GM18502 (cell line): ENCODE data around the gene RAPGEF4.

Source experiments
- ATAC-seq: cut with Tn5 transposase; IDR thresholded peaks from one replicate; pipeline ENCODE4 v1.9.1; 2021; ENCODE audit warnings: mild to moderate bottlenecking; ENCODE audit not compliant: unreplicated experiment, poor library complexity

The RAPGEF4 gene

DNA sequence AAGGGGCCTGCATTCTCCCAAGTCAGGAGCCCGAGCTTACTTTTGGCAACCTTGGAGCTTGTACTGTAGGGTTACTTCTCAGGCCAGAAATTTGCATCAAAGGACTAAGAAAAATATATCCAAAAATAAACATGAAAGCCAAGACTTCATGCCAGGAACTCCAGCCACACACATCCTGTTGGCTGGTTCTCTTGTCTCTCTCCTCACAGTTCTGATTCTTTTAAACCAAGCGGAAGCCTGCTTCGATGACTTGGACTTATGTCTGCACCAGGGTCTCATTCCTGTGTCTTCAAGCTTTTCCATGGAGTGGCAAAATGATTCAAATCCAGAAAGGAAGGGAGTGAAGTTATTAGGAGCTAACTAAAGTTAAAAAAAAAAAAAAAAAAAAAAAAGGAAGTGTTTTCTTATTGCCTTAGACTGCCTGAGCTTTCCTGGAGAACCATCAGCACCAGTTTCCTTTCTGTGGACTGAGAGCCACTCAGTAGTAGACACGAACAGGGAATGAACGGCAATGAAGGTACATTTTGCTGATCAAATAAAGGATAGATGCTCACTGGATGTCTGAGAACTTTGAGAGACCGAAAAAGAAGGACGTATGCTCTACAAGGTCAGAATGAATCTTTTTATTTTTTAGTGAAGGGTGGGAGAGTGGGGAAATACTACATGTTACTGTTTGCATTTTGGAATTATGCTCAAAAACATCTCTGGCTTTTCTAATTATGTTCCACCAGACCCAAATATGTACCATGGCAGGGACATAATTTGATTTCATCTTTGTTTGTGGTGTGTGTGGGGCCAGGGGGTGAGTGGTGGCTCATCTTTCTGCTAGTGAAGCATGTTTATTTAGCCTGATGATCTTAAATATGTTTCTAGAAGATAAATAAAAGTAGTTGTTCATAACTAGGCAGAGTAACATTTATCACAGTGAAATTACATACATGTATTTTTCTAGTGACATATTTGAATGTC, 86.0 kb downstream of the RAPGEF4 start:
- no peak for ATAC-seq

DNA sequence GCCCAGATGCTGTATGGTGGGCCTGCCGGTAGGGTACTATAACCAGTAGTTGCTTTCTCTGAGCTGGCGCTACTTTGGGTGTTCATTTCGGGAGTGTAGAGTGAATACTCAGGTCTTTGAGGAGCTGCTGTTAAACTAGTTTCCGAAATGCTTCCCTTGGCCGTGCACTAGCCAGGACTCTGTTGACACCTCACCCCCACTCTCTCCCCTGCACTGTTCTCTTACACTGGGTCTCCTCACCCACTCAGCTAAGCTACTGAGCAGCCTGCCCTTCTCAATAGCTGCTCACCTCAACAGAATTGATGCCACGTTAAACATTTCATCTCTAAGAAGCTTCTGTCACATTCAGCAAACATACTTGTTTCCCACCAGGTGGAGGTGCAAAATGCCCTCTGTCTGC, 86.9 kb downstream of the RAPGEF4 start:
- no peak for ATAC-seq

DNA sequence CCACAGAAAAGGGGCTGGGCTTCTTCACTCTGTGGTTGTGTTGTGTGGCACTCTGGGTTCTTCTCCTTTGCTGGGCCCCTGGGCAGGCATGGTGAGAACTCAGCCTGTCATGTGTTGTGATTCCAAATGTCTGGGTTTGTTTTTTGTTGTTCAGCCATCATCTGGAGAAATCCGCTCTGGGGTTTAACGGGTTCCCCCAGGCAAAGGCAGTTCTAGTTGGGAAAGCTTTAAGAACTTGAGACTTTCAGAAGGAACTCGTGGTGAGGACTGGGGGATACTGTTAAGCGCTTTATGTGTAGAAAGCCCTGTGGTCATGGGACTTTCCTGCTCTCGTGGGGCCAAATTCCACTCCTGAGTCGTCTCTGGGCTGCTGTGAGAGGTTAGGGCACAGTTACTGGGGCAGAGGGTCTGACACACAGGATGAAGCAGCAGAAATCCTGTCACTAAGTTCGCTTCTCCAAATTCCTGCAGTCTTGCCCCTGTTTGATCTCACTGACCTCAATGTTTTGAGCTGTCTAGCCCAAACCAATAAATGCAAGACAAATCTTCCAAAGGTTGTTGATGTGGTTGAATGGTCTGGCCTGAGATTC, 87.7 kb downstream of the RAPGEF4 start:
- ATAC-seq: no peak

DNA sequence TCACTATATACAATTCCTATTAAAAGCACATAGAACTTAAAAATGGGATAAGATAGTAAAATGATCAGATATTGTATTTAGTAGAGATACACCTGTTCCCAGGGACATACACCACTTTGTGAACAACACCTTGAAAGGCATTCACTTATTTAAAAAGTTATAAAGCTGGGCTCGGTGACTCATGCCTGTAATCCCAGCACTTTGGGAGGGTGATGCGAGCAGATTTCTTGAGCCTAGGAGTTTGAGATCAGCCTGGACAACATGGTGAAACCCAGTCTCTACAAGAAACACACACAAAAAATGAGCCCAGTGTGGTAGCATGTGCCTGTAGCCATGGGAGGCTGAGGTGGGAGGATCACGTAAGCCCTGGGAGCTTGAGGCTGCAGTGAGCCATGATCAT, 90.9 kb downstream of the RAPGEF4 start:
- ATAC-seq: no peak

DNA sequence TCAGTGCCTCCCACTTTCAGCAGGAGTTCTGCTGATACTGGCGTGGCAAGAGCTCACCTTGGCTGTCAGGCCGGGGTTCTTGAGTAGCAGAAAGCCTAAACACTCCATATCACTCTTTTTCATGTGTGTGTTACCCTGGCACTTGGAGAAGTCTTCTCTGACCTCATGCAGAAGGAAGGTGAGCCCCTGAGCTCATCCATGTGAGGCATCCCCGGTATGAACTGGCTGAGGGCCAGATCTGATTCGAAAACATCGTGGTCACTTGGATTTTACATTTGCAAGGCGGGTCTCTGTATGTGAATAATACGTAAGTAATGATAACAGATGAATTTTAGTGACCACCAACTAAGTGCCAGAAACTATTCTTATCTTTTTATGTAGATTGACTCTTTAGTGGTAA, 93.6 kb downstream of the RAPGEF4 start:
- ATAC-seq: no peak

DNA sequence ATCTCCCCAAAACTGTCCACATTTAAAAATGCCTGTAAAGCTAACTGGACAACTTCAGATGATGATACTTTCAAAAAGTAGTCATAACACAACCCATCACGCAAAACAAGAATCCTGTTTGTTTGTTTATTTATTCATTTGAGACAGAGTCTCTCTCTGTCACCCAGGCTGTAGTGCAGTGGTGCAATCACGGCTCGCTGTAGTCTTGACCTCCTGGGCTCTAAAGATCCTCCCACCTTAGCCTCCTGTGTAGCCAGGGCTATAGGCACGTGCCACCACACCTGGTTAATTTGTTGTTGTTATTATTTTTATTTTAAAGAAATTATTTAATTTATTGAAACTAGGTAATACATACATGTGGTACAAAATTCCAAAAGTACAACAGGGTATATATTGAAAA, 94.8 kb downstream of the RAPGEF4 start:
- ATAC-seq: no peak

DNA sequence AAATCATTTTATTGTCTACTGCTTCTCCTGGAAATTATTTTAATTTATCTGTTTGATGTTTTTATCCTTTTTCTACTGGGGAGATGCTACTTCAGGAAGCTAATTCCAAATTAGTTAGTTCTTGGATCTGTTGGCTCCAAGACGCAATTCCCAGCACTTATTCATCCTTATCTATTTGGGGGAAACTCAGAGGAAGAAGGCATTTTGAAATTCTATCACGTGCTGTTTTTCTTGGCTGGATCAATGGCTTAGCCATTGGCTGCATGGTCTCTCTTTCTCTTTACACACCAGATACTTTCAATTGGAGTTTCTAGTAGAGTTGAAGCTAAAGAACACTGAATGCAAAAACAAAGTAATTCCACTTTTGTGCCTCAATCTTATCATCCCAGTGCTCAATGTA, 98.3 kb downstream of the RAPGEF4 start:
- ATAC-seq: no peak

DNA sequence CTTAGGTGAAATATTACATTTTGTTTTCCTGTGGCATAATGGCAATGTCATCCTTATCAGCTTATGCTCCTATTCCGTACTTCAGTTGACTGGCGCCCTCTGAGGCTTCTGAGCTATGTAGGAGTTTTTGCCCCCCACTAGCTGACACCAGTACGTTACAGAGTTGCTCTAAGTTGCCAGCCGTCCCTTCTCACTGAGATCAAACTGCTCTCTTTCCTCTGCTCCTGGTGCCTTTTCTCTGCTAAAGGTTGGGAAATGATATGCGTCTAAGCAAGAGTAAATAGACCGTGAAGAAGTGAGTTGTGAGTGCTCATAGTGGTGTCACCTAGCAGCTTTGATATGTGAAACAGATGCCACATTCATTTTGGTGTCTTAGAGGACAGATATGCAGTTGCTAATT, 99.2 kb downstream of the RAPGEF4 start:
- no peak for ATAC-seq

DNA sequence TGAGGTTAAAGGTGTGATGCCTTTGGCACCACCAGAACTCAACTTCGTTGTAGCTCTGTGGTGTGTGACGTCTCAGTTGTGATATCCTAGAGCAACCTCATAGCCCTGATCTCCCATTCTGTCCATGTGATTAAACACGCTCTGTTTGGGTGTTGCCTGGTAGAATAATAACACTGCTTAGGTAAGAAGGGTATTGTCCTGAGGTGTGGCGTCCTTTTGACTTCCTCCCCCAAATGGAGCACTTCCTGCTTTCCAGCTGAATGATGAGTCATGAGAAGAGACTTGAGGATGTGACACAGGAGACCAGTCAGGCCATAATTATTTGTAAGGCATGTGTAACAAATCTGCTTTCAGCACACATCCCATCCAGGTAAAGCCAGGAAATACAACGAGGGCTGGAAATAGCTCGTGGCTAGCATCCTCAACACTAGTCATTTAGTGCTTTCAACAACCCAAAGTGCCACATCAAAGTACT, 100.7 kb downstream of the RAPGEF4 start:
- no peak for ATAC-seq

DNA sequence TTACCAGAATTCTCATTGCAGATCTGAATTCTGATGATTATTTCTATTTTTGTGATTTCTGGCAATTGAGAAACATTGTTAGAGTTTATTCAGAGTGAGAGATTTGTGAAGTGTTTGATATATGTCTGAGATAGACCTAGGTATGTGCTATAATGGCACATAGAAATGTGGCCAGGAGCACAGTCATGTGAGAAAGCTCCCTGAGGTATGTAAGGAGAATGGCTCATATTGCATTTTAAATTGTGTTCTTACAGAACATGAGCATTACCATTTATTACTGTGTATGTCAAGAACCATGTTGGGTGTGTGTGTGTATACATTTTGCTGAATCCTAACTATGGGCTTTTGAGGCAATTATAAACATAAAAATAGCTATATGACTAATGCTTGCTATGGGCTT, 101.2 kb downstream of the RAPGEF4 start:
- ATAC-seq: no peak

DNA sequence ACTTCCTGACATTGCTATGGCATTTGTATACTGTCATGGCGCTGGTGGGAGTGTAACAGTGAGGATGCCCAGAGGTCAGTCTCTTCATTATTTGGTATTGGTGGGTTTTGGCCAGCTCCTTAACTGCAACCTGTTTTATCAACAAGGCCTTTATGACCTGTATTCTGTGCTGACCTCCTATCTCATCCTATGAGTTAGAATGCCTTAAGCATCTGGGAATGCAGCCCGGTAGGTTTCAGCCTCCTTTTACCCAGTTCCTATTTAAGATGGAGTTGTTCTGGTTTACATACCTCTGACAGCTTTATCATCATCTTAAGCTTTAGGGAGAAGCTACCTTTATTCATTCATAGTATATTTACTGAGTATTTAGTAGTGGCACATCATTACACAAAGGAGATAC, 103.8 kb downstream of the RAPGEF4 start:
- no peak for ATAC-seq

DNA sequence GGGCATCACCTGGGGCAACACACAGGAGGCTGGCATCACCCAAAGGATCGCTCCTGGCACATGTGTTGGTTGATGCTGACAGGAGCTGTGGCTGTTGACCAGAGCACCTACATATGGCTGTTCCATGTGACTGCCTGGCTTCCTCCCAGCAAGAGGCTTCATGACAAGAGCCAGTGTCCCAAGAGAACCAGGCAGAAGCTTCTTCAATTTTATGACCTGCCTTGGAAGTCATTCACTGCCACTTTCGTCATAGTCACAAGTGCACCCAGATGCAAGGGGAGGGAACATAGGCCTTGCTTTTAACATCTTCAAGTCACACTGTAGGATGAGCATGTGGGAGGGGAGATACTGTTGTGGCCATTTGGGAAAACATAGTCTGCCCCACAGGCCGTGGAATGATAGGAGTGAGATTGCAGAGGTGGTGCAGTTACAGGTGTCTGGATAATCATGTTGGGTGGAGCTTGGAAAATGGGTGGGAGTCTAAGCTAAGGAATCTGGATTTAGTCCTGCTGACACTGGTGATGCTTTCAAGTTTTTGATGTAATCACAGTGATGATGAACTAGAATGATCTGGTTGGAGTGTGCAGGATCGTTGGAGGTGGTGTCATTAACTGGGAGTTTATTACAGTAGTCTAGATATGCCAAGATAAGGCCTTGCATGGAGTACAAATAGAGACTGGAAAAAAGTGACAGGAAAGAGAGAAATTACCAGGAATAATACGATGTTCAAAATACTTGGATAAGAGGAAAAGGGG, 107.0 kb downstream of the RAPGEF4 start:
- ATAC-seq: no peak

DNA sequence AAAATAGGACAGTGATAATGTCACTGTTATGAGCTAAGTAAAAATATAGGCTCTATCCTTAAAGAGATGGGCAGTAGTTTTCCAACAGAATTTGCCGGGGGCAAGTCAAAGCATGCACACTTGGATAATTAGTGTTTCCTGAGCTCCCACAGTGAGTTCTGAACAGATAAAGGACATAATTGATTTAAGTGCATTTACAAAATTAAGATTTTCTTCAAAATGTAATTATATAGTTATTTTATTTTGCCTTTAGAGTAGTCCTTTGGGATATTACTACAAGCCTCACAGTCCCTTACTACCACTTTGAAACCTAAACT, 107.6 kb downstream of the RAPGEF4 start:
- no peak for ATAC-seq

DNA sequence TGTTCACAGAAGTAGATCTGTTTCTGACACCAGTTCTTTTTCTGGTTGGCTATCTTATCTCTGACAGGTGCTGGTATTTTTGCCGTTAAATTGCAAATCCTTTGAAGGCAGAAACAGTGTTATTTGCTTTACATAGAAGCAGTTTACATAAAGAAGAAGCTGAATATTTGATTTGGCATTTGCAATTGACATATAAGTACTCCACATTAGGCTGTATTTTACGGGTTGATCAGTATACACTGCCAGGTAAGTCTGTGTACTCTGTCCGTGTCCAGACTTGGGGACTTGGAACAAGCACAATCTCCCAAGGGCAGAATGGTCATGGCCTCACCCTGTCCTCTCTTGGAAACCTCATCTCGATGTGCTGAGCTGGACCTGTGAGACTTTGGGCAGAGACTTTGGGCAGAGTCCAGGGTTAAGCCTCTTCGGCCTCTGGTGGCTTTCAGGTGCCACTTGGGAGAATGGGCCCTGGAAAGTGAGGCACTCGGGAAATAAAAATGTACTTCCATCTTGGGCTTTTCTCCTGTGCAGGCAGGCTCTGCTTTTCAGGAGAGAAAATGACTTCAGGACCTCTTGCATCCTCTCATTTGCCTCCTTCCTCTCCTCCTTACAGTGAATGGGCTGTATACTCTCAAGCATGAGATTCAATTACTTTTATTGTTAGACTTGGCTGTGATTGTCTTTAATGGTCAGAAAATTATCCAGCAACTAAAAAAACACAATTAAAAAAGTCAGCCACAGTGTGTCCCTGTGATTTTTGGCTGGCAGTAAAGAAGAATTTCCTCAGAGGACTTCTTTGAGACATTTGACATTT, 108.5 kb downstream of the RAPGEF4 start:
- ATAC-seq: no peak

DNA sequence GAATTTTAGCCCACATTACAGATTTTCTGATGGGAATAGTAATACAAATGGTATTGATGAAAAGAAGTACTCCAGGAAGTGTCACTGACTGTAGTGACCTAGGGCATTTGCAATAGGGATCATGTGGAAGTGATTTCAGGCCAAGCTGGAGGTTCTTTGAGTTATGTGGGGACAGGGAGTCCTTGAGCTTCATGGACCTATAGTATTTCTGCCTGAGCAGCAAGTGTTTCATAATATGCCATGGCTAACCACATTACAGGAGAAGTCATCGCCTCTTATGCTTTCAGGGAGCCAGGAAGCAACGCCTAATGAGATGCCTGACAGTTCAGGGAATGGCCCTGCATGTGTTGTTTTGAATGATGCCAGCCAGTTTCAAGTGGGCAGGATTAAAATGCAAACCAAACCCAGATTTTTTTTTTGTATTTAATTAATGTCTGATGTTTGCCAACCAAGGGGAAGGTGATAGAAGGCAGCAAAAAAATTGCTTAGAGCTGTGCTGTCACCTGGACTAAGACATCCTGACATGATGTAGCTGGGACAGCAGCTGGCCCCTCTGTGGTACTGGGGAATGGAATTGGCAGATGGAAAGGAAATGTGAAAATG, 109.5 kb downstream of the RAPGEF4 start:
- no peak for ATAC-seq

DNA sequence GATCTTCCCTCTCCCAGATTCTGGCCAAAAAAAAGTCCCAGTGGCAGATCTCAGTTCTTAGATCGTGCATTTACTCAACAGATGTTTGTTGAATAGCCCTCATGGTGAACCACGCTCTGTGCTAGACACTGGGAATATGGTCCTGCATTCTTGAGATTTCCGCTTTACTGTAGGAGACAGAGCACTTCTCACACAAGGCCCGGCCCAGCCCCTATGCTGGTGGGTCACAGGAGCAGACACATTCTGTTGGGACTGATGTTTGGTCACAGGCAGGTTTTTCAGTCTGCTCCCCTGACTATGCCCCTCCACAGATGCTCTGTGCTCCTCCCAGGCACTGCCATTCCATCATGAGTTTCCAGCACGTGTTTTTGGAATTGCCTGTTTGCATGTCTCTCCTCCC, 110.9 kb downstream of the RAPGEF4 start:
- ATAC-seq: no peak

DNA sequence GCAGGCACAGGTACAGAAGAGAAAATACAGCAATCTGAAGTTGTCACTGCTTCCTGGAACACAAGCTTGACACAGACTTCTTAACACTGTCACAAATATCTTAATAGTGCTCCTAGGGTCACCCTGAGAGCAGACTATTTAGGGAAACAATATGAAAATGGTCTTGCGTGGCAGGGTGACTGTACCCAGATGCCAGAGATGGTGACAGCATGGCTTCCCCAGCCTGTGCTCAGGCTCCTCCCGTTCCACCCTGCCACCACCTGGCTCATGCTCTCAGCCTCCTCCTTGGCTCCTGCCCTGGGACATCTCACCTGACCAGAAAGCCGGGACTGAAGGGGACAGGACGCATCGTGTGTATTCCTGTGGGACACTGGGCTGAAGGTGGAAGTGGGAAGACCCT, 111.5 kb downstream of the RAPGEF4 start:
- no peak for ATAC-seq

DNA sequence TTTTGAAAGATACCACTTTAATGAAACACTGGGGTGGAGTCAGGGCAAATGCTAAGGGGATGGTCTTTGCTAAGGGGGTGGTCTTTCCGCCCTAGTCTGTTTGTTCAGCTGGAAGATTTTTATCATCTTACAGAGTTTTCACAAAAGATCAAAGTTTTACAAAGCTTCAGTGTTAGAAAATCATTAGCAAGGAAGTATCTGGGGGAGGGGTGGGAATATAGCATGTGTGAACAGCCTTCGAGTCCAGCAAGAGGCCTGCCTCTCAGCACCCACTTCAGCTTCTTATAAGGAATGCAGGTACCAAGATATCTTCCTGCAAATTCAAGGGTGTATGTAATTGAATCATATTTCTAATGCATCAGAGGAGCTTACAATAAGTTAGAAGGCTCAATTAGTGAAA, 112.9 kb downstream of the RAPGEF4 start:
- ATAC-seq: no peak

DNA sequence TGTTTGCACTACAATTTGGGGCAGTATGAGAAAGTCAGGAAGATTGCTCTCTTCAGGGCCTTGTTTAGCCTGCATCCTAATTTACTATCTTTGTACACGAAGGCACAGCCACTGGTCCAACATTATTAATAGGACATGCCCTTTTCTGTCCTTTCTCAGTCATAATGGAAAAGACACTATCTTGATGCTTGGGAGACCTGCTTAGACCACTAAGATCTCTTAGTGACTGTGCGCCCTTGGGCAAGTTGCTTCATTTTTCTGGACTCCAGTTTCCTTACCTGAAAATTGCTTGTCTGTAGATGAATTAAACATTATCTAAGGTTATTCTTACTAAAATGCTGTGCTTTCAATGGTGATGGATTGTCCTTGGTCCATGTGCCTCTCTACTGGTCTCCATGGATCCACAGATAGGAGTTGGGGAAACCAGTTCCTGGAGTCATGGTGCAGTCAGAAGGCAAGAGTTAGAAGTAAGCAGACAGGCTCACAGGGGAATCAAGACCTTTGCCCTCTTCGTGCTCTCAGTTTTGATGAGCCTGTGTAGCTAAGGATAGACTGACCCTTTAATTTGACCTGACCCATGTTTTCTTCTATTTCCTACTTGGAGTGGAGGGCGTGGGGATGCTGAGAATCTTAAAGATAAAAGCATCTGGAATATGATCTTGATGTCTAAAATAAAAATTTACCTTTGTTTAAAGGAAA, 114.0 kb downstream of the RAPGEF4 start:
- no peak for ATAC-seq
